ENCODE measurements around the gene TMEM43.

The TMEM43 gene

GRCh38 chr3:14122301-14122700 lies 2.6 kb upstream of the TMEM43 start:
- peaks cover 11% of the 10 kb centered on the region for H3K9me3 ChIP-seq (ENCODE audit: control insufficient read depth, insufficient read depth, low read depth, low read length)
- H3K4me1 ChIP-seq (ENCODE audit: control insufficient read depth, insufficient read depth, low read length), result peaks cover 39% of the 10 kb centered on the region
- peak overlapping the region; percentile 84 for H3K9ac ChIP-seq (ENCODE audit: low read length)
- H3K36me3 ChIP-seq (ENCODE audit: control insufficient read depth, insufficient read depth, low read length), result peaks cover 38% of the 10 kb centered on the region
- peak overlapping the region; percentile 43; the same call in 1 of the 2 replicates for H3K27ac ChIP-seq (ENCODE audit: low read depth, low read length)
- H3K4me3 ChIP-seq (ENCODE audit: low read depth, low read length), result no peak overlapping the region; the same call in 1 of the 2 replicates
- H3K27me3 ChIP-seq (ENCODE audit: control insufficient read depth, insufficient read depth, low read length), result no peaks in the 10 kb centered on the region

DNA sequence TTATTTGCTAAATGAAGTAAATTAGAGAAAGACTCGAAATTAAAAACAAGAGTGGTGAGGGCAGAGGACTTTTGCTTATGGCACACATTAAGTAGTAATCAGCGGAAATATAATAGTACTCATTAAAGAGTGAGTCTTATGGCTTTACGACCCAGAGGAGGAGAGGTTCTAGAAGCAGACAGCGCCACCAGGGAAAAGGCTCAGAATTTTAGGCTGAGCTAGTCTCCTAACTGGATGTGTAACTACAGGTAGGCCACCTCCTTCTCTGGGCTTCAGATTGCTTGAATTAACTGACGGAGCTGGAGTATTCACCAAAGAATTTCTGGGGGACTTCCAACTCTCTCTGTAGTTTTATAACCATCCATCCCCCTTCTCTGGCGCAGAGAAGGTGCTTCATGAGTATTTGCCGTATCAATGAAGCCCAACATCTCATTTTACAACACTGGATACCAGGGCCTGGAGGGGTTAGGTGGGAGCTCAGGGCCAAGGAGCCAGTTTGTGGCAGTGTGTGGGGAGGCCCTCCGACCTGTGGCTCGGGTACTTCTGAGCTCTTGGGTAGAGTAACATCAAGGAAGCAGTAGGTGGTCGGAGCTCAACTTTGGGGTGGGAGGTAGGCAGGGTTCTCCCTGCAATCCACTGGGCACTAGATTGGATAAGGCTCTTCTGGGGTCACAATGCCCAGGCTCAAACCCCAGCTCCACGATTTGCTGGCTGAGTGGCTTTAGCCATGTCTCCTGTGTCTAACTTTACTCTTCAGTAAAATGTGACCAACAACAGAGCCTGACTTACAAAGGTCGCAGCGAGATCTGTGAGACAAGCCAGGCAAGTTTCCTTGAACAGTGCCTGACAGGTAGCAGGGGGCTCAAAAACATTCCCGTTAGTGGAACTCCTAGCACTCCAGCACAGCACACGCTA lies 1.3 kb upstream of the TMEM43 start:
- Histone ChIP-seq H3K27ac (ENCODE audit: low read depth, low read length) (peak overlapping the region; percentile 83; the same call in 1 of the 2 replicates), H3K36me3 (ENCODE audit: control insufficient read depth, insufficient read depth, low read length) (peaks cover 45% of the 10 kb centered on the region), H3K4me1 (ENCODE audit: control insufficient read depth, insufficient read depth, low read length) (peaks cover 35% of the 10 kb centered on the region), H3K9me3 (ENCODE audit: control insufficient read depth, insufficient read depth, low read depth, low read length) (peaks cover 11% of the 10 kb centered on the region), H3K9ac (ENCODE audit: low read length) (peak overlapping the region; percentile 84), H3K27me3 (ENCODE audit: control insufficient read depth, insufficient read depth, low read length) (no peaks in the 10 kb centered on the region), H3K4me3 (ENCODE audit: low read depth, low read length) (peak overlapping the region; percentile 96)

GRCh38 chr3:14124223-14124614 lies 633 bp upstream of the TMEM43 start:
- H3K4me3 ChIP-seq (ENCODE audit: low read depth, low read length), result peak overlapping the region; percentile 96

GRCh38 chr3:14125193-14126016 lies 553 bp downstream of the TMEM43 start:
- Histone ChIP-seq H3K9me3 (ENCODE audit: control insufficient read depth, insufficient read depth, low read depth, low read length) (peaks cover 3% of the 10 kb centered on the region), H3K9ac (ENCODE audit: low read length) (peak overlapping the region; percentile 91), H3K36me3 (ENCODE audit: control insufficient read depth, insufficient read depth, low read length) (peaks cover 42% of the 10 kb centered on the region), H3K27ac (ENCODE audit: low read depth, low read length) (peak overlapping the region; percentile 70; the same call in 1 of the 2 replicates), H3K27me3 (ENCODE audit: control insufficient read depth, insufficient read depth, low read length) (no peaks in the 10 kb centered on the region), H3K4me3 (ENCODE audit: low read depth, low read length) (peak overlapping the region; percentile 96), H3K4me1 (ENCODE audit: control insufficient read depth, insufficient read depth, low read length) (peaks cover 35% of the 10 kb centered on the region)

More at GRCh38 chr3:14124223-14124614, 633 bp upstream of the TMEM43 start:
- peaks cover 11% of the 10 kb centered on the region for H3K9me3 ChIP-seq (ENCODE audit: control insufficient read depth, insufficient read depth, low read depth, low read length)
- peak overlapping the region; percentile 84 for H3K9ac ChIP-seq (ENCODE audit: low read length)
- H3K36me3 ChIP-seq (ENCODE audit: control insufficient read depth, insufficient read depth, low read length), result peaks cover 44% of the 10 kb centered on the region
- H3K4me1 ChIP-seq (ENCODE audit: control insufficient read depth, insufficient read depth, low read length), result peaks cover 35% of the 10 kb centered on the region
- H3K27me3 ChIP-seq (ENCODE audit: control insufficient read depth, insufficient read depth, low read length), result no peaks in the 10 kb centered on the region
- peak overlapping the region; percentile 83; the same call in 1 of the 2 replicates for H3K27ac ChIP-seq (ENCODE audit: low read depth, low read length)

GRCh38 chr3:14126017-14126886 lies 1.4 kb downstream of the TMEM43 start:
- peaks cover 43% of the 10 kb centered on the region for H3K36me3 ChIP-seq (ENCODE audit: control insufficient read depth, insufficient read depth, low read length)
- H3K9me3 ChIP-seq (ENCODE audit: control insufficient read depth, insufficient read depth, low read depth, low read length), result no peaks in the 10 kb centered on the region
- peak overlapping the region; percentile 96 for H3K4me3 ChIP-seq (ENCODE audit: low read depth, low read length)
- peak overlapping the region; percentile 91 for H3K9ac ChIP-seq (ENCODE audit: low read length)
- H3K27me3 ChIP-seq (ENCODE audit: control insufficient read depth, insufficient read depth, low read length), result no peaks in the 10 kb centered on the region
- H3K4me1 ChIP-seq (ENCODE audit: control insufficient read depth, insufficient read depth, low read length), result peaks cover 33% of the 10 kb centered on the region
- H3K27ac ChIP-seq (ENCODE audit: low read depth, low read length), result no peak overlapping the region

GRCh38 chr3:14126887-14127505 lies 2.1 kb downstream of the TMEM43 start:
- Histone ChIP-seq H3K36me3 (ENCODE audit: control insufficient read depth, insufficient read depth, low read length) (peaks cover 49% of the 10 kb centered on the region), H3K9ac (ENCODE audit: low read length) (no peak overlapping the region), H3K4me3 (ENCODE audit: low read depth, low read length) (no peak overlapping the region), H3K27ac (ENCODE audit: low read depth, low read length) (no peak overlapping the region), H3K9me3 (ENCODE audit: control insufficient read depth, insufficient read depth, low read depth, low read length) (no peaks in the 10 kb centered on the region), H3K4me1 (ENCODE audit: control insufficient read depth, insufficient read depth, low read length) (peaks cover 27% of the 10 kb centered on the region), H3K27me3 (ENCODE audit: control insufficient read depth, insufficient read depth, low read length) (no peaks in the 10 kb centered on the region)

DNA sequence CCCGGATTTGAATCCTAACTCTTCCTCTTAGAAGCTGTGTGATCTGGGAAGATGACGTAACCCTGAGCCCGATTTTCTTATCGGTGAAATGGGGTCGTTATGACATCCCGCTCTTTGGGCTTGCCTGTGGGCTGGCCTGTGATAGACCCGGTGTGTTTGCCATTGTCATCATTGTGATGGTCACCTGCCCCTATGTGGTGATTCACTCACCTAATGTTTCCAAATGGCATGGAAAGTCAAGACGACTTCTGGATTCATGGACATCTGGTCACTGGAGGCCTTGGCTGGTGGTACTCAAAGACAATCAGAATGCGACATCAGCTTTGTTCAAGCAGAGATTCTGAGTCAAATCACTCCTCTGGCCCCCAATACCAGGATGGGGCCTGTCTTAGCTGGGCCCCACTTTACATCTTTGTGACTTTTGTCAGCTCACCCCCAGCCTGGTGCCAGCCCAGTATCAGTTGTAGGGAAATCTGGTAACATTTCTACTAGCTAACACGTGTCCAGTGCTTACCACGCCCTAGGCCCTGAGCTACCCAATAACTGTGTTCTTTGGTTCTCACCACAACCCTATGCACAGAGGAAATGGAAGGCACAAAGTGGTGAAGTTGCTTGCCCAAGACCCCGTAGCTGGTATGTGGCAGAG lies 2.8 kb downstream of the TMEM43 start:
- no peaks in the 10 kb centered on the region for H3K9me3 ChIP-seq (ENCODE audit: control insufficient read depth, insufficient read depth, low read depth, low read length)
- no peak overlapping the region for H3K9ac ChIP-seq (ENCODE audit: low read length)
- H3K27me3 ChIP-seq (ENCODE audit: control insufficient read depth, insufficient read depth, low read length), result no peaks in the 10 kb centered on the region
- peaks cover 55% of the 10 kb centered on the region for H3K36me3 ChIP-seq (ENCODE audit: control insufficient read depth, insufficient read depth, low read length)
- peaks cover 20% of the 10 kb centered on the region for H3K4me1 ChIP-seq (ENCODE audit: control insufficient read depth, insufficient read depth, low read length)
- H3K27ac ChIP-seq (ENCODE audit: low read depth, low read length), result no peak overlapping the region
- H3K4me3 ChIP-seq (ENCODE audit: low read depth, low read length), result no peak overlapping the region

- Histone ChIP-seq H3K9me3 (ENCODE audit: control insufficient read depth, insufficient read depth, low read depth, low read length) (no peaks in the 10 kb centered on the region), H3K27me3 (ENCODE audit: control insufficient read depth, insufficient read depth, low read length) (no peaks in the 10 kb centered on the region), H3K36me3 (ENCODE audit: control insufficient read depth, insufficient read depth, low read length) (peaks cover 66% of the 10 kb centered on the region), H3K4me1 (ENCODE audit: control insufficient read depth, insufficient read depth, low read length) (peaks cover 10% of the 10 kb centered on the region), H3K4me3 (ENCODE audit: low read depth, low read length) (no peak overlapping the region), H3K9ac (ENCODE audit: low read length) (no peak overlapping the region), H3K27ac (ENCODE audit: low read depth, low read length) (no peak overlapping the region)
These were observed 3.9 kb downstream of the TMEM43 start for GRCh38 chr3:14128724-14129123.

DNA sequence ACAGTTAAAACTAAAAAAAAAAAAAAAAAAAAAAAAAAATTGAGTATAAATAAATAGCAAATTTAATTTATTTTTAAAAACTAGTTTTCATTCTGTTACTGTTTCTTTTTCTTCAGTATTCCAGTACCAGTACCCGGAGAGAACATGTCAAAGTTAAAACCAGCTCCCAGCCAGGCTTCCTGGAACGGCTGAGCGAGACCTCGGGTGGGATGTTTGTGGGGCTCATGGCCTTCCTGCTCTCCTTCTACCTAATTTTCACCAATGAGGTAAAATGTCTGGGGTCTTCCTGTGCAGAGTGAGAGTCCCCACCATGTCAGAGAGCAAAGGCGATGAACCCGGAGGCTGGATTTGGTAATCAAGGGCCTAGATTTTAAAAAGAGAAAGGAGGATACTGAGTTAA lies 4.4 kb downstream of the TMEM43 start:
- peaks cover 72% of the 10 kb centered on the region for H3K36me3 ChIP-seq (ENCODE audit: control insufficient read depth, insufficient read depth, low read length)
- H3K4me3 ChIP-seq (ENCODE audit: low read depth, low read length), result no peak overlapping the region
- peaks cover 8% of the 10 kb centered on the region; the same call in 1 of the 2 replicates for H3K4me1 ChIP-seq (ENCODE audit: control insufficient read depth, insufficient read depth, low read length)
- H3K9me3 ChIP-seq (ENCODE audit: control insufficient read depth, insufficient read depth, low read depth, low read length), result no peaks in the 10 kb centered on the region
- no peaks in the 10 kb centered on the region for H3K27me3 ChIP-seq (ENCODE audit: control insufficient read depth, insufficient read depth, low read length)
- no peak overlapping the region for H3K27ac ChIP-seq (ENCODE audit: low read depth, low read length)
- no peak overlapping the region for H3K9ac ChIP-seq (ENCODE audit: low read length)
